HG03064 (cell line): ENCODE results near the gene ABHD17A.
"Not testable (repeated sequence)": the region's sequence is repeated elsewhere in the genome, so short reads cannot be mapped to it uniquely, and the experiment has no call there.

Experiments
- ATAC-seq: cut with Tn5 transposase; IDR thresholded peaks from one replicate; pipeline ENCODE4 v1.9.1; 2021; ENCODE audit warnings: low read depth; ENCODE audit not compliant: unreplicated experiment

ABHD17A gene

DNA sequence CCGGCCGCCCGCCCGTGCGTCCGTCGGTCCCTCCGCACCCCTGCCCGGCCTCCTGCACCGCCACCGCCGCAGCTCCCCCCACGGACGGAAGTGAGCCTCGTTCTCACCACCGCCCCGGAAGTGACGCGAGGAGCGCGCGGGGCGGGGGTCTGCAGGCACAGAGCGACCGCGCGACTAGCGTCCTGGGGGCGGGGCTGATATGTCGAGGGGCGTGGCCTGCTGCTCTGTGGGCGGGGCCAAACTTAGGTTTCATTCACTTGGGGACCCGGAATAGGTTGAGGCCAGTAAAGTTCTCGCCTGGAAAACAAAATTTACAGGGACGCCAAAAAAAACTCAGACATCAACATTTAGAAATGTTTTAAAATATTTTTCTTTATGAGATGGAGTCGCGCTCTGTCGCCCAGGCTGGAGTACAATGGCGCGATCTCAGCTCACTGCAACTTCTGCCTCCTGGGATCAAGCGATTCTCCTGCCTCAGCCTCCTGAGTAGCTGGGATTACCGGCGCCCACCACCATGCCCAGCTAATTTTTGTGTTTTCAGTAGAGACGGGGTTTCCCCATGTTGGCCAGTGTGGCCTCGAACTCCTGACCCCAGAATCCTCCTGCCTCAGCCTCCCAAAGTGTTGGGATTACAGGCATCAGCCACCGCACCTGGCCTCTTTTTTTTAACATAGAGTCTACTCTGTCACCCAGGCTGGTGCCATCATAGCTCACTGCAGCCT, at the start of gene ABHD17A:
ABHD17A (minus strand) TSS at position 99 of the 722 bp plus-strand sequence. CDS start 3,930 bp downstream, outside the sequence.
- not testable (repeated sequence) for ATAC-seq

DNA sequence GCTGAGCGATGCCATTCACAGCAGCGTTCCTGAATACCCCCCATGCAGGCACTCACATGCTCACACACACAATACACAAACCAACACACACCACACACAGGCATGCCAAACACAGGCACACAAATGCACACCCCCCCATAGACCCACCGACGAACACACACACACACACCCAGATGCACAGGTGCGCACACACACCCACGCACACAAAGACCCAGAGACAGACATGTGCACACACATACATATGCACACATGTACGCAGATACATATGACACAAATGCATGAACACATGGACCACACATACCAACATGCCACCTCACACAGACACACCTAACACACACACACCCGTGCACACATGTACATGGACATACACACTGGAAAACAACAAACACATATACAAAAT, 48.6 kb upstream of the ABHD17A start:
- ATAC-seq = no peak

GRCh38 chr19:1933244-1933643, 47.9 kb upstream of the ABHD17A start:
- no peak for ATAC-seq

- no peak for ATAC-seq
These were observed 47.1 kb upstream of the ABHD17A start for GRCh38 chr19:1932395-1932794.

- no peak for ATAC-seq
These were observed 46.1 kb upstream of the ABHD17A start for GRCh38 chr19:1931445-1931844.

DNA sequence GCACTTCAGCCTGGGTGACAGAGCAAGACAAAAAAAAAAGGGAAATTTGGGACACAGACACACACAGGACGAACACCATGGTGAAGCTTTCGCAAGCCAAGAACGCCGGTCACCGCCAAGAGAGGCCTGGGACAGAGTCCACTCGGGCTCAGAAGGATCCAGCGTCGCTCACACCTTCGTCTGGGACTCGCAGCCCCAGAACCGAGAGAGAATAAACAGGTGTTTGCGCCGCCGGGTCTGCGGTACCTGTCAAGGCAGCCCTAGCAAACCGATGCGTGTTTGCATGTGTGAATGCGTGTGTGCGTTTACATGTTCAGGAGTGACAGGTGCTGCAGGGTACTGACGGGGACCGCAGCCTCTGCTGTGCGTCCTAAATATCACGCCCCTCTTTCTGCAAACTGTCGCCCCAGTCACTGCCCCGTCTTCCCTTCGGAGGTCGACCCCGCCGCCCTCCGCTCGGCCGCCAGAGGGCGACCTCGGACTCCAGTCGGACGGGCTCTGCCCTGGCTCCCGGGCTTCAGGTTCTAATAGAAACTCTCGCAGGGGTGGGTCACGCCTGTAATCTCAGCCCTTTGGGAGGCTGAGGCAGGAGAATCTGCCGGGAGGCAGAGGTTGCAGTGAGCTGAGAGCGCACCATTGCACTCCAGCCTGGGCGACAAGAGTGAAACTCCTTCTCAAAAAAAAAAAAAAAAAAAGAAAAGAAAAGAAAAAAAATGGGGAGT, 43.9 kb upstream of the ABHD17A start:
- ATAC-seq = no peak

DNA sequence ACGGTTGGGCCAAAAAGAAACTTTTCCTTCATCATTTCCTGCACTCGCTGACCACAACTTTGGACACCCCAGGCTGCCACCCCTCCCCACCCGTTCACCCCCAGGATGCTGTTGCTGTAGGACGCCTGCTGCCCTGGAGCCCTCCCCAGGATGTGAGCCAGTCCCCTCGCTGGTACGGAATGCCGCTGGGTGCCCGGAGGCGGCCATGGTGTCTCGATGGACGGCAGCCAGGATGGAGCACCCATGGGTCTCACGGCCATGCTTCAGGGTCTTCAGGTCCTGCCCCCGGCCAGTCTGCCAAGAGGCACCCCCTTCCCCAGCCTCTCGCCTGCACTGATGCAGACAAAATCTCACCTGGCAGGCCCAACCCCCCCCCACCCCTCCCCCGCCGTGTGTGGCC, 40.2 kb upstream of the ABHD17A start:
- no peak for ATAC-seq

GRCh38 chr19:1924320-1924961, 39.1 kb upstream of the ABHD17A start:
- no peak for ATAC-seq

DNA sequence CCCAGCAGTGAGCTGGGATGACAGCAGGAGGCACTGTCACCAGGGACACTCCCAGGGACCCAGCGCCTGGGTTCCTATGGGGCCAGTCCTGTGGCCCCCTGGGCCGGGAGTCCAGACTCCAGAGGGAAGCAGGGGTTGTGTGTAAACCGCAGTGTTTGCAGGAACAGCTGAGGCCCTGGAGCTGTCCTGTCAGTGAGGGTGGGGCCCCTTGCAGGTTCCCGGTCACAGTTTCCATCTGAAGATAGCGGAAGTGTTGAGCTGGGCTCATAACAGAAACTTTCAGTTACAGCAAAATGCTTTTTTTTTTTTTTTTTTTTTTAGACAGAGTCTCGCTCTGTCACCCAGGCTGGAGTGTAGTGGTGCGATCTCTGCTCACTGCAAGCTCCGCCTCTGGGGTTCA, 38.0 kb upstream of the ABHD17A start:
- ATAC-seq = no peak

GRCh38 chr19:1922803-1923202, 37.5 kb upstream of the ABHD17A start:
- ATAC-seq = no peak

- no peak for ATAC-seq
These were observed 36.5 kb upstream of the ABHD17A start for GRCh38 chr19:1921825-1922224.

DNA sequence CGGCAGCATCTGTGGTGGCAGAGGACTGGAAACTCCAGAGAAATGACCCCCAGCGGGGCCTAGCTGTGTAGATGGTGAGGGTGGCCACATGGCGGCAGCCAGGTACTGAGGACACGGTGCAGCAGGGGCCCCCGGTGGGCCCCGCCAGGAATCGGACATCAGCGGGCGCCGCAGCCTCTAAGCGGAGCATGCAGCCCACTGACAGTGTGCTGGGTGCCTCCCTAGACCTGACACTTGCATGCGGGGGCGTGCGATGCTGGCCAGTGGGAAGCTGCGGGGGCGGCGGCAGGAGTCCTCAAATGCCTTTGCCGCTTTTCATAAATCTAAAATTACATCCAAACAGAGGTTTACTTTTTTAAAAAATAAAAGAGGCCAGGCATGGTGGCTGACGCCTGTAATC, 36.0 kb upstream of the ABHD17A start:
- no peak for ATAC-seq

- ATAC-seq = no peak
These were observed 35.3 kb upstream of the ABHD17A start for GRCh38 chr19:1920644-1921043.

DNA sequence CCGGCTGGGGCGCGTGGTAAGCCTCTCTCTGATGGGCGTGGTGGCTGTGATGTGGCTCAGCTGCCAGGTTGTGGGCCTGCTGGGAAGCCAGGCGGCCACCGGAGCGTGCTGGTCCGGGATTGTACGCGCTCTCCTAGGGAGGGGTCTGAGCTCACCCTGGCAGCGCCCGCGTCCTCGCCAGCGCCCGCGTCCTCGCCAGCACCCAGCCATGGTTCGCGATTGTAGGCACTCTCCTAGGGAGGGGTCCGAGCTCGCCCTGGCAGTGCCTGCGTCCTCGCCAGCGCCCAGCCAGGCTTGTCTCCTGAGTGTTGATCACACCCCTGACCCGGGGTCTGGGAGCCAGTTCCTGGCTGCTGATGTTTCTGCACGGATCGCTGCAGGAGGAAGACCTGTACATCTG, 33.7 kb upstream of the ABHD17A start:
- ATAC-seq = no peak

DNA sequence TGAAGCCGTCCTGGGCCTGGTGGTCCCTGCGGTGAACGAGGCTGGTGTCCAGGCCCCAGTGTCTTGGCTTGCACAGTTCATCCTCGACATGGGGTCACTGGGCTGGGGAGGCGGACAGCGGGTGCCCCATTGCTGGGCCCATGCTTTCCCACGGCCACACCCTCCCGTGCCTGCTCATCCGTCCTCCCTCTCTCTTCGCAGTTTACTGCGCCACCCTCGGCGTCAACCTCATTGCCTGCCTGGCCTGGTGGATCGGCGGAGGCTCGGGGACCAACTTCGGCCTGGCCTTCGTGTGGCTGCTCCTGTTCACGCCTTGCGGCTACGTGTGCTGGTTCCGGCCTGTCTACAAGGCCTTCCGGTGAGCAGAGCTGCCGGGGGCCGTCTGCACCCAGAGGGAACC, 32.6 kb upstream of the ABHD17A start:
- no peak for ATAC-seq

GRCh38 chr19:1917146-1917545, 31.9 kb upstream of the ABHD17A start:
- no peak for ATAC-seq

DNA sequence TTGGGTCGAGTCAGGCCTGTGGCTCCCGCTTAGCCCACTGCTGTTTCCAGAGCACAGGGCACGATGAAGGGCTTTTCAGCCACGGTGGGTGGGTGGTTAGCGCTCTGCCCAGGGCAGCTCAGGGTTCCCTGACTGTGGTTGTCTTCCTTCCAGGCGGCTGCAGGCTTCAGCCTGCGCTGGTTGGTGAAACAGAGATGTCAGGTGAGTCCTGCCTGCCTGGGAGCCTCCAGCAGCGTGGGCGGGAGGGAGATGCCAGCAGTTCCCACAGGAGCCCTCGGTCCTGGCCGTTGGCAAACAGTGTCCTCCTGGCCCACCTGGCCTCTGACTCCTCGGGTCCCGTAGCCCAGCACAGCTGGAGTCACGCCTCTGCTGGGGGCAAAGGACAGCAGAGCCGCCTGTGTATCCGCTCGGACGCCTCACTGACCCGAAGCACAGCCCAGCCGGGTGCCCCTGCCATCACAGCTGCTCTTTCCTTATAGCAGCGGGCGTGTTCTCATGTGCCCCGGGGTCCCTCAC, 29.6 kb upstream of the ABHD17A start:
- no peak for ATAC-seq

DNA sequence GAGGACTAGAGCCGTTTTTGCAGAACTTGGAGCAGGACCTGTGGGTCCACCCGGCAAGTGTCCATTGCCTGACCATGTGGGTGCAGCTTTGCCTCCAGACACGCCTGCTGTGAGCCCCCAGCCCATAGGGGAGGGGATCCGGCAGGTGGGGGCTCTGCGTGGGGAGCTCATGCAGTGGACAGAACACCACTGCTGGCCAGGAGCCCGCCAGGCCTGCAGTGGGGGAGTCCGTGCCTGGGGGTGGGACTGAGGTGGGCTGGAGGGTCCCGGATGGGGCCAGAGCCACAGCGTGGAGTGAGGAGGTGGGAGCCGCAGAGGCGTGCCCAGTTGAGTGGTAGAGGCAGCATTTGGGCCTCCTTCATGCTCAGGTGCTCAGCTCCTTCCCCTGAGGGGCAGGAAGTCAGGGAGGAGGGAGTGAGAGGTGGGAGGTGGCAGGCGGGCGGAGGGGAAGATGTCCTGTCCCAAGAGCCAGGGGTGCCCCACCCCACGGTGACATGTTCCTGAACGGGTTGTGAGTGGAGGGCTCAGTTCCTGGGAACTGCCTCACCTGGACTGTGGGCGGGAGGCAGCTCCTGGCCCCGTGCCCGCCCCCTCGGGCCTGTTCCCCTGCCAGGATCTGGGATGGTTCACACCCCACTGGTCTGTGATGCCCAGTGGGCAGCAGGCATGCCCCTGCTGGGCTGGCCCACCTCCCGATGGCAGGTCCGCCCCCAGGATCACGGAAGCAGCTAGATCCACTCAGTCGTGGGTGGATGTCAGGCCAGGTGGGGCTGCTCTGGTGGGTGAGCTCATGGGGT, 28.7 kb upstream of the ABHD17A start:
- no peak for ATAC-seq

GRCh38 chr19:1912760-1913505, 27.6 kb upstream of the ABHD17A start:
- ATAC-seq = no peak

DNA sequence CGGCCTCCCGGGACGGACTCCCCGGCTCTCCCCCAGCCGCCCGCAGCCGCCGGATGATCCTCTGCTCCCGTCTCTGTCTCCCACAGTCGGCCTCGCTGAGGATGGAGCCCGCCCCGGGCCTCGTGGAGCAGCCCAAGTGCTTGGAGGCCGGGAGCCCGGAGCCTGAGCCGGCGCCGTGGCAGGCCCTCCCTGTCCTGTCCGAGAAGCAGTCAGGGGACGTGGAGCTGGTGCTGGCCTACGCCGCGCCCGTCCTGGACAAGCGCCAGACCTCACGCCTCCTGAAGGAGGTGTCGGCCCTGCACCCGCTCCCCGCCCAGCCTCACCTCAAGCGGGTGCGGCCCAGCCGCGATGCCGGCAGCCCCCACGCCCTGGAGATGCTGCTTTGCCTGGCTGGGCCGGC, 26.7 kb upstream of the ABHD17A start:
- no peak for ATAC-seq
